Esophagus muscularis mucosa (tissue), 4 donors: Measurements from ENCODE around the gene SMARCA1. TPM values are rescaled to one million over a fixed set of nuclear protein-coding genes. Genes with fewer than 3 reads are reported as not detected.

Source experiments
- DNase-seq: peaks from one replicate; pipeline ENCODE4 v3.0.0-alpha.2; 2017; ENCODE audit errors: extremely low spot score
- H3K27ac ChIP-seq, 4 donors: fragments of 200-600 bp; sonication (generic); replicated peaks in 1 of 4; 1 replicate in 3 of 4; 2 replicates in 1 of 4; pipeline ENCODE4 v1.5.1; 2016 to 2019; ENCODE audit warnings: mild to moderate bottlenecking in 1 of 4
- H3K27me3 ChIP-seq, 4 donors: fragments of 200-600 bp; sonication (generic); one replicate each; pipeline versions ENCODE4 v1.5.1 to v1.6.0; 2016 to 2019
- H3K36me3 ChIP-seq, 4 donors: fragments of 200-600 bp; sonication (generic); one replicate each; pipeline ENCODE4 v1.5.1; 2016 to 2019
- H3K4me1 ChIP-seq, 4 donors: fragments of 200-600 bp; sonication (generic); one replicate each; pipeline ENCODE4 v1.5.1; 2016 to 2019
- H3K4me3 ChIP-seq, 4 donors: fragments of 200-600 bp; sonication (generic); 1 replicate in 2 of 4; 2 replicates in 2 of 4; pipeline ENCODE4 v1.5.1; 2016 to 2019; ENCODE audit warnings: mild to moderate bottlenecking in 4 of 4, moderate library complexity in 1 of 4
- H3K9me3 ChIP-seq, 4 donors: fragments of 200-600 bp; sonication (generic); 1 replicate in 3 of 4; 2 replicates in 1 of 4; pipeline ENCODE4 v1.5.1; 2016 to 2019
- EP300 ChIP-seq: sonication (generic); formaldehyde crosslinking; IDR thresholded peaks from one replicate; pipeline ENCODE4 v1.6.1; 2017; ENCODE audit warnings: antibody characterized with exemption
- POLR2A ChIP-seq: fragments of 450-650 bp; IDR thresholded peaks from one replicate; pipeline ENCODE4 v1.6.1; 2017; ENCODE audit warnings: antibody characterized with exemption, moderate library complexity, mild to moderate bottlenecking, low read depth
- POLR2AphosphoS5 ChIP-seq, 2 donors: sonication (generic); formaldehyde crosslinking; IDR thresholded peaks; one replicate each; pipeline ENCODE4 v1.6.1; 2017; ENCODE audit warnings: antibody characterized with exemption in 2 of 2
- WGBS: methylation state at CpG from one replicate; pipeline ENCODE4 v1.1.5; 2018; 5-methylcytosine and 5-hydroxymethylcytosine counted together
- intact Hi-C: fragments of 100-400 bp; cut with DNase I; formaldehyde crosslinking; loops from one replicate; pipeline ENCODE4 v1.15.1; 2023
- total RNA-seq, 4 donors: library from RNA; depleted of rRNA; stranded (reverse); fragments of >200 nt; gene quantifications; one replicate each; pipeline versions ENCODE4 v1.1.0 to v1.2.1, GENCODE V29; 2016
- TF ChIP-seq, protein P1 (sequence below), 3 experiments: fragments of 200-600 bp in 2 of 3; fragments of 450-650 bp in 1 of 3; sonication (generic) in 2 of 3; IDR thresholded peaks; one replicate each; pipeline ENCODE4 v1.5.1; 2017 to 2019; ENCODE audit warnings: antibody characterized with exemption in 3 of 3, mild to moderate bottlenecking in 2 of 3, moderate library complexity in 1 of 3

The SMARCA1 gene
- total RNA-seq, 4 donors from 2014 or later, result 52.2 to 60.6 (median 55.7) TPM

DNA sequence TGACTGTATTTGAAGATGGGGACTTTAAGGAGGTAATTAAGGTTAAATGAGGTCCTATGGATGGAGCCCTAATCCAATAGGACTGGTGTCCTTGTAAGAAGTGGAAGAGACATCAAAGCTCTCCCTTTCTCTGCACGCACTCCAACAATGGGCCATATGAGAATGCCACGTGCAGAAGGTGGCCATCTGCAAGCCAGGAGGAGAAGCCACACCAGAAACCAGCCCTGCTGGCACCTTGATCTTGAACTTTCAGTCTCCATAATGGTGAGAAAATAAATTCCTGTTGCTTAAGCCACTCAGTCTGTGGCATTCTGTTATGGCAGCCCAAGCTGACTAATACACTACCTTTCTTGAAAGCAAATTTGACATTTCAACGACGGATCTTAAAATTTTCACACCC is 73.2 kb downstream of the SMARCA1 start:
- WGBS, result 64% methylated on average over 4 of the region's 4 CpGs
- no peaks in the 10 kb centered on the region for H3K36me3 ChIP-seq
- intact Hi-C loops, result no loop called here
- TF ChIP-seq, protein P1, sequence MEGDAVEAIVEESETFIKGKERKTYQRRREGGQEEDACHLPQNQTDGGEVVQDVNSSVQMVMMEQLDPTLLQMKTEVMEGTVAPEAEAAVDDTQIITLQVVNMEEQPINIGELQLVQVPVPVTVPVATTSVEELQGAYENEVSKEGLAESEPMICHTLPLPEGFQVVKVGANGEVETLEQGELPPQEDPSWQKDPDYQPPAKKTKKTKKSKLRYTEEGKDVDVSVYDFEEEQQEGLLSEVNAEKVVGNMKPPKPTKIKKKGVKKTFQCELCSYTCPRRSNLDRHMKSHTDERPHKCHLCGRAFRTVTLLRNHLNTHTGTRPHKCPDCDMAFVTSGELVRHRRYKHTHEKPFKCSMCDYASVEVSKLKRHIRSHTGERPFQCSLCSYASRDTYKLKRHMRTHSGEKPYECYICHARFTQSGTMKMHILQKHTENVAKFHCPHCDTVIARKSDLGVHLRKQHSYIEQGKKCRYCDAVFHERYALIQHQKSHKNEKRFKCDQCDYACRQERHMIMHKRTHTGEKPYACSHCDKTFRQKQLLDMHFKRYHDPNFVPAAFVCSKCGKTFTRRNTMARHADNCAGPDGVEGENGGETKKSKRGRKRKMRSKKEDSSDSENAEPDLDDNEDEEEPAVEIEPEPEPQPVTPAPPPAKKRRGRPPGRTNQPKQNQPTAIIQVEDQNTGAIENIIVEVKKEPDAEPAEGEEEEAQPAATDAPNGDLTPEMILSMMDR (IDR thresholded peaks at IDR 0.05), result no peak
- TF ChIP-seq EP300, result no peak
- TF ChIP-seq POLR2A, result no peak
- no peak for TF ChIP-seq POLR2AphosphoS5 (IDR thresholded peaks at IDR 0.05)
- H3K4me3 ChIP-seq, result no peak overlapping the region
- H3K4me1 ChIP-seq, result no peaks in the 10 kb centered on the region
- H3K27ac ChIP-seq, result no peak overlapping the region
- no peak for DNase-seq
- H3K27me3 ChIP-seq, result no peaks in the 10 kb centered on the region
- no peaks in the 10 kb centered on the region for H3K9me3 ChIP-seq

GRCh38 chrX:129449148-129449547 is 74.1 kb downstream of the SMARCA1 start:
- H3K4me3 ChIP-seq, result no peak overlapping the region
- no peaks in the 10 kb centered on the region for H3K4me1 ChIP-seq
- TF ChIP-seq POLR2A, result no peak
- TF ChIP-seq, protein P1 (IDR thresholded peaks at IDR 0.05), result no peak
- TF ChIP-seq EP300, result no peak
- TF ChIP-seq POLR2AphosphoS5 (IDR thresholded peaks at IDR 0.05), result no peak
- no peak for DNase-seq
- no peak overlapping the region for H3K27ac ChIP-seq
- H3K36me3 ChIP-seq, result peaks cover 0 to 4% (median 0%) of the 10 kb centered on the region in 4 donors
- no peaks in the 10 kb centered on the region for H3K9me3 ChIP-seq
- intact Hi-C loops, result no loop called here
- WGBS, result 60% methylated on average over 2 of the region's 2 CpGs
- no peaks in the 10 kb centered on the region for H3K27me3 ChIP-seq

GRCh38 chrX:129445436-129445835 is 77.9 kb downstream of the SMARCA1 start:
- Histone ChIP-seq H3K9me3 (no peaks in the 10 kb centered on the region), H3K36me3 (peaks cover 0 to 7% (median 2%) of the 10 kb centered on the region in 4 donors), H3K27ac (no peak overlapping the region), H3K27me3 (no peaks in the 10 kb centered on the region), H3K4me3 (no peak overlapping the region), H3K4me1 (no peaks in the 10 kb centered on the region)
- TF ChIP-seq EP300, result no peak
- TF ChIP-seq, protein P1 (IDR thresholded peaks at IDR 0.05), result no peak
- TF ChIP-seq POLR2AphosphoS5 (IDR thresholded peaks at IDR 0.05), result no peak
- TF ChIP-seq POLR2A, result no peak
- intact Hi-C loops, result no loop called here
- no peak for DNase-seq

- Histone ChIP-seq H3K4me3 (no peak overlapping the region), H3K4me1 (no peaks in the 10 kb centered on the region), H3K36me3 (peaks cover 0 to 5% (median 0%) of the 10 kb centered on the region in 4 donors), H3K27ac (no peak overlapping the region), H3K27me3 (no peaks in the 10 kb centered on the region), H3K9me3 (no peaks in the 10 kb centered on the region)
- TF ChIP-seq, protein P1 (IDR thresholded peaks at IDR 0.05), result no peak
- TF ChIP-seq POLR2AphosphoS5 (IDR thresholded peaks at IDR 0.05), result no peak
- no peak for TF ChIP-seq POLR2A
- TF ChIP-seq EP300, result no peak
- DNase-seq, result no peak
- 61% methylated on average over 3 of the region's 3 CpGs for WGBS
- intact Hi-C loops, result no loop called here
These were observed 89.3 kb downstream of the SMARCA1 start for GRCh38 chrX:129433945-129434344.

- Histone ChIP-seq H3K27me3 (no peaks in the 10 kb centered on the region), H3K27ac (no peak overlapping the region), H3K36me3 (peaks cover 0 to 5% (median 0%) of the 10 kb centered on the region in 4 donors), H3K4me1 (no peaks in the 10 kb centered on the region), H3K9me3 (no peaks in the 10 kb centered on the region), H3K4me3 (no peak overlapping the region)
- no peak for DNase-seq
- TF ChIP-seq POLR2A (no peak), EP300 (no peak), POLR2AphosphoS5 (IDR thresholded peaks at IDR 0.05) (no peak)
- TF ChIP-seq, protein P1 (IDR thresholded peaks at IDR 0.05), result no peak
- intact Hi-C loops, result no loop called here
- 70% methylated on average over 2 of the region's 2 CpGs for WGBS
These were observed 89.8 kb downstream of the SMARCA1 start for GRCh38 chrX:129433461-129433860.
